NCI-H524 treated with DMSO at 0.1 percent for 48 hours (cell line): ENCODE data around the gene WNT11.

ENCODE experiments used
- DNase-seq: peaks from one replicate; lab custom pipeline; 2025; lab: John Stamatoyannopoulos, UW

The WNT11 gene

GRCh38 chr11:76237914-76238313, 31.6 kb upstream of the WNT11 start:
- DNase-seq: no peak

DNA sequence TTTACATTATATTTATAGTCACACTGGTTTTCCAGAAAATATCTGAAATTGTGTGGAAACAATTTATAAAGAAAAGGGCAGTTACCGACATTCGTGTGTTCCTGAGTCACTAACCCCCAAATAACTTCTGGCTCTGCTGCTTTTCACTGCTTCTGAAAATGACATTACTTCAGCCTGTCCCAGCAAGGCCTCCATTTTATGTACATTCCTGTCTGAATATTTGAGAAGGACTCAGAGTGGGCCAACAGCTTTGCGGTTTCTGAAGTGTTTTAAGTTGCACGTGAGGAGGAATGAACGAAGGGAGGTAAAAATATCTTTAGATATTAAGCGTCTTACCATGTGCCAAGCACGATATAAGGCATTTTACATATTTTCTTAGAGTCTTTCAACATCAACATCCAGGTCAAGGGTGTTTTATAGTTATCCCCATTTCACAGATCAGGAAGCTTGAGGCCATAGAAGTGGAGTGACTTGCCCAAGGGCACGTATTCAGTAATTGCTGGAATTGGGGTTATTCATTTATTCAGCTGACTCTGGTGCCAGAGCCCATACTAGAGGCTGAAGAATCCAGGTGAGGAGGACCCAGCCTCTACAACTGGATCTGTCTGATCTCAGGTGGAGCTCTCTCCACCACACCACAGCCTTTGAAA, 30.8 kb upstream of the WNT11 start:
- DNase-seq: no peak

DNA sequence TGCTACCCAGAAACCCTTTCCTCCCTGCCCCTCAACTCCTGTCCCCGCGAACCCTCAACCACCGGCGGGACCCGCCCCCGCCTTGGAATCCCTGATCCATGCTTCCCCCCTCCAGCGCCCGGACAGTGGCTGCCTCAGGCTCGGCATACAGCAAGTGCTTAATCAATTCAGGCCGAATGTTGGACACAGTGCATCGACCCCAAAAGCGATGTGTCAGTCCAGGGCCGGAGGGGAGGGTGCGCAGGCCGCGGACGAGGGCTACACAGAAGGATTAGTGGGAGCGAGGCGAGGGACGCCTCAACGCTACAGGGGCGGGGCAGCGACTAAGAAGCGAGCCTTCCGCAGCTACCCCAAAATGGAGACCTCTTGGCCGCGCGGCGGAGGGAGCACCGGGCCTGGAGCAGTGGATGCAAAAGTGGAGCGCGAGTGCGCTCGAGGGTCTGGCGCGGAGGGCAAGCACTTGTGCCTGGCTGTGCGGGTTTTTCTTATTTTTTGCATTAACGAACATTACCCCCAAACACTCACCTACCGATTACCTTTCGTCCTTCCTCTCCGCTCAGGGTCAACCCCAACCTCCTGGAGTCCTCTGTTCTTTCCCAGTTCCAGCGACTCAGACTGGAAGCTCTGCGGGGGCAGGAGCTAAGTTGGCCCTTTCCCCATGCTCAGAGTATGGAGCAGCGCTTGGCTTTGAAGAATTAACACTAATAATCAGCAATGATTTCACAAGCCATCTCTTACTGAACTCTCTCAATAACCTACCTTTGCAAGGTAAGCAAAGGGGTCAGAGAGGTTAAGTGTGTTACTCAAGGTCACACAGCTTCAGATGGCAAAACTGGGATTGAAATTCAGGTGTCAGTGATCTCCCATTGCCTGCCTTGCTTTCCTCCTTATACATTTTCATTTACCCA, 30.0 kb upstream of the WNT11 start:
- no peak for DNase-seq

DNA sequence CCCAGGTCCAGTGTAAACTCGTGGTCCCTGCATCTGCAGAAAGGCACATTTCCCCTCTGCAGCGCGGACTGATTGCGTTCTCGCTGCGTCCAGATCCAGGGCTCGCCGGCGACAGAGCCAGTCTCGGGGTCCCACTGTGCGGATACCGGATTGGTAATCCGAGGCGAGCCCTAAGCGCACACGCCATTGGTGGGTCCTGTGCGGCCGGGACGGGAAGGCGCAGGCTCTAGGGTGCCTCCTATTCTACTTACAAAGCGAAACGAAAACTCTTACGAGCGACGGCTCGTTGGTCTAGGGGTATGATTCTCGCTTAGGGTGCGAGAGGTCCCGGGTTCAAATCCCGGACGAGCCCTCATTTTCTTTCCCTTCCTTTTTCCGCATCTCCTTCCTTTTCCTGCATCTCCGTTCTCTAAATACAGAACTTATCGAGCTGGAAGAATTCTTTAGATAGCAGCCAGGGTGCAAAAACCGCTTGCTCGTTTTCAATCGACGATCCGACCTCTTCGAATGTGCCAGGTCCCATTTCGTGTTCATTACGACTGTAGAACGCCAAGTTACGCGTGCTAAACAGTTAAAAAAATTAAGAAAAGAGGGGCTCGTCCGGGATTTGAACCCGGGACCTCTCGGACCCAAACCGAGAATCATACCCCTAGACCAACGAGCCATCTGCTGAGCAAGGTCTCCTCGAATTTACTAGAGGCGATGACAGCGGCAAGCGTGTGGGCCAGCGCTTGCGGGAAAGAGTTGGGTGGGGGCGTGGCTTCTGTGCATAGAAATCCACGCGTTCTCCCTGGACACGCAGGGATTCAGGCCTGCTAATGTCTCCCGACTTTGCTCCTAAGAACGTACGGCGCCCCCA, 29.2 kb upstream of the WNT11 start:
- peak; percentile 83 for DNase-seq

DNA sequence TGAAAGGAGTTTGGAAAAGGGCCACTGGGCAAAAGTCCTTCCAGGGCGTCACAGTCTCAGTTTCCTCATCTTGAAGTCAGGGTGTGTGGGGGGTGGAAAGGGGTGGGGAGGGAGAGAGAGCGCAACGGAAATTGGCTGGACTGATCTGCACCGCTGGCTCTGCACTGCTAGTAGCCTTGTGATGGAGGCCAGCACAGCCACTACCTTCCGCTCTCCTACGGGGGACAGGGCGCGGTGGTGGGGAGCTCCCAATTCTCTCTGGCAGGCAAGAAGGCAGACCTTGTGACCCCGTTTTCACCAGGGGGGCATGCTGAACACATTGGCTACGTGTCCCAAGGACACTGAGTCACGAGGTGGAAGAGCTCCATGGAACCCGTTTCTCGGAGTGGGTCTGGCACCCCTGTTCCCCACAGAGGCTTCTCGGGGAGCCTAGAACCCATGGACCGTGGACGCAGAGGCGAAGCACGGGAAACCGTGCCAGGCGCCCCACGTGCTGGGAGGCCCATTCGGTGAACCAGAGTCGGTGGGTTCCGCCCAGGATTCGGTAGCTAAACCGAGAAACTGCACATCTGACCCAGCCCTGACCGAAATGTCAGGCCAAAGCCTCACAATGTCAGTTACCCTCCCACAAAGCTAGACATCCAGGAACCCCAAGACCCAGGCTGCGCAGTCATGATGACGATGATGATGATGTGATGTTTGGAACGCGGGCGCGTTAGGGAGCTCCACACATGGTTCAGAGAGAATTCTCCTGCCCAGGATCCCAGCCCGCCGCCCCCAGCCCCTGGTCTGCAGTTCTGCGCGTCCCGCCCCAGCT, 28.3 kb upstream of the WNT11 start:
- no peak for DNase-seq

- no peak for DNase-seq
These were observed 27.7 kb upstream of the WNT11 start for GRCh38 chr11:76234021-76234415.

DNA sequence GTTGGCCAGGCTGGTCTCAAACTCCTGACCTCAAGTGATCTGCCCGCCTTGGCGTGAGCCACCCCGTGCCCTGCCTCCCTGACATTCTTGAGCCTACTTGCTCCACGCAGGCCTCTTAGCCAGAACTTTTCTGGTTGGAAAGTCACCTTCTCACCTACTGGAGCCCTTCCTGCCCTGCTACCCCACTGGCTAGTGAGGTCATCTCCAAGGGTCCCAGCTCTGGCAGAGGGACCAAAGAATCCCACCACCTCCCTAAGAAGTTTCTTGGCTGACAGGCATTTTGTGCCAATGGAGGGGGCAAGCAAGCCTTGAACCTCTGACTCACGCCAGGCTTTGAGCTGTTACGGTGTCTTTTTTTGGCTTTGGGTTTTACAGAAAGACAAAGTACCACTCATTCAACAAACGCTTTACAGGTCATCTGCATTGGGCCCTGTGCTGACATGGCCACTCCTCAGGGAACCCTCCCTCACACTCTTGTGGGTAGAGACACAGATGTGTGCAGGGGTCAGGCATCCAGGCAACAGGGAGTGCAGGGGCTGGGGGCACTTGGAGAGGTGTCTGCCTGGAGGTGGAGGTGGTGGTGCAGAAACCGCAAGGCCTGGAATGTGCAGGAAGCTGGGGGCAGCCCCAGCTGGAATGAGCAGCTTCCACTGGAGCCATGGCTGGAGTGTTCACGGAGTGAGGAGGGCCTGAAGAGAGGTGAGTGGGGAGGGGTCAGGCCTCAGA, 27.1 kb upstream of the WNT11 start:
- no peak for DNase-seq

GRCh38 chr11:76232026-76232665, 25.8 kb upstream of the WNT11 start:
- no peak for DNase-seq

DNA sequence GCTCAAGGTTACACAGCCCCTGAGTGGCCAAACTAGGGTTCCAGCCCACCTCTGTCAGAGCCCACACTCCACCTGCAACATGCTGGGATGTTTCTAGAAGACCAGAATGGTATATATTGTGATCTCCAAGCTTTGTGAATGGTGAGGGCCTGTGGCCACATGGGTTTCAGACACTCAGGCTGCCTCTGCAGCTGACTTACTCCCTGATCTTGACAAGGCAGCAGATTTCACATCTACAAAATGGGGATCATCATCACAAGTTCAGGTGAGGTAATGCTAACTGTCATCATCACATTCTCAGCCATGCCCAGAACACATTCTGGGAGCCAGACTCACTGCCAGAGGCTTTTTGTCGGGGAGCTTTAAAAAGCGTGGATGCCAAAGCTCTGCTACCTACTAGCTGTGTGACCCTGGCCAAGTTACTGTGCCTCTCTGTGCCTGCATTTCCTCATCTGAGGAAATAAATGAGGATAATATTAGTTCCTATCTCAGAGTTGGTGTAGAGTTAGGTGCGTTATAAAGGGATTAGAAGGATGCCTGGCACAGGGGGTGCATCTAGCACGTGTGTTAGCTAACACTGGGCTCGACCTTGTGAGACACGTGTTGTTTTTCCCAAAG, 24.9 kb upstream of the WNT11 start:
- DNase-seq: no peak

DNA sequence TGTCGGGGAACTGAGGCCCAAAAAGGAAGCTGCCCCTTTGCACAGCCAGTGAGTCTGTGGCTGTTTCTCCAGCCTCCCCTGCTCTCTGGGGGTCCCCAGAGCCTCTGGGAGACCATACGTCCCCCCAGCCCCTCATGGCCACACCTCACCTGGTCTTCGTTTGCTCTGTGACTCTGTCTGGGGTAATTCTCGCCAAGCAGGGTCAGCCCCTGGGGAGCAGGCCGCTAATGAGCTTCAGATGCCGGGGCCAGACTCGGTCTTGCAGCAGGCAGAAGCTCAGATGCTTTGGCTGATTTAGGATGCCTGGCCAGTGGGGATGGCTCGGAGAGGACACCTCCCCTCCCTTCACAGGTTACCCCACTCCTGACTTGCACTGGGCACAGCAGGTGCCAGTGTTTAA, 24.1 kb upstream of the WNT11 start:
- DNase-seq: no peak

DNA sequence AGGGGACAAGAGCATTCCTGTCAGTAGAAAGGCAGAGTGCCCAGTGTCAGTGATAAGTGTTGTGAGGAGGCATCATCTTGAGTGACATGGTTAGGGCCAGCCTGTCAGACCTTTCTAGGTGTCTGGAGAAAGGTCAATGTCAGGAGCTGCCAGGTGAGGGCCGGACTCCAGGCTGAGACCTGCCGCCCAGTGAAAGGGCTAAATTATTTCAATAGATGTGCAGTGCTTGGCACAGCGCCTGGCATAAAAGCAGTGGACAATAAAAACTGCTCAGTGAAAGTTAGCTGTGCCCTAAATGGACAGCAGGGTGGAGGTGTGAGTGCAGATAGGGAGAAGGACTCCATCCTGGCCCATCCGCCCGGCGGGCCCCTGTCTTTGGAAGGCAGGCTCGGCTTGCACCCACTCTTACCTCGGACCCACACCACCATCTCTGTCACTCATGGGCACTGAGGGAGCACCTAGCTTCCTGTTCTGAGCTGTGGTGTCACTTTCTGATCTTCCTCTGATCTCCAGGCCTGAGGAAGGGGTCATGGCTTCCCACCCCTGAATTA, 23.5 kb upstream of the WNT11 start:
- no peak for DNase-seq

DNA sequence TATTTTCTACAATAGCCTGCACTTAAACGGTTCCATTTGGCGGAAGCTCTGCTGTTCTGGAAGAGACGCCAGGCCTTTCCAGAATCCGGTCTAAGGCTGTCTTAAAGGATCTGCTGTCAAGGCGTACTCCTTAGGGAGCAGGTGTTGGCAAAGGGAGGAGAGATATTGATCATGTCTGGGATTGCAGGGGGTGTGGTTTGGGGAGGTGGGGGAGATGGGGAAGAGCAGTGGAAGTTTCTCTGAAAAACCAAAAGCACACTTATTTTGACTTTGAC, 22.5 kb upstream of the WNT11 start:
- DNase-seq: no peak

DNA sequence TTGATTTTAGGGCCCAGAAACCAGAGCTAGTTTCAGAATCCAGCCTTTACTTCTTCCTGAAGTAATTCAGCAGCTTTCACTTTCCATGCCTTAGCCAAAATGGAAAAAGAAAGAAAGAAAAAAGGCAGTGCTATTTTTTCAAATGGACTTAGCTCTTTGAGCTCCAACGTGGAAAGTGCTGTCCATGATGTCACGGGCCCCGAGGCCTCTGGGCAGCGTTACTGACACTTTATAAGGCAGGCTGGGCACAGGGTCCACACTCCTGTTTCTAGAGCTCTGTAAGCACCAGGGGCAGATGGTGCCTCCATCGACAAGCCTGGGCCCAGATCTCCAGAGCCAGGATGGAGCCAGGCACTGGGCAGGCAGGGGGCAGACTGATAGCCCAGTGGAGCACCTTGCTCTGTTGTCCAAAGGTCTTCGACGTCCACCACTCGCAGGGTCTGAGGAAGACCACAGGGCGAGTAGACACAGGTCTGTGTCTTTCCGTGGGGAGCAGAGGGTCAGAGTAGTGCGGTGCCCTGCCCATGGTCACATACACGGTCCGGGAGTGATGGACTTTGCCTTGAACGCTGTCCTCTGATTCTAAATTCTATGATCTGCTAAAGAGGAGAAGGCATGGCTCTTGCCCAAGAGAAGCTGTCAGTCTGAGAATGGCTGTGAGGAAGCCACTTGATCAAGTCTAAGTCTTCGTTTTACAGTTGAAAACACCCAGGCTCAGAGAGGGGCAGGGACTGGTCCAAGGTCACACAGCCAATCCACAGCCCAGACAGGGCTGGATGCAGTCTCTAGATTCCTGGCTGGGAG, 22.0 kb upstream of the WNT11 start:
- DNase-seq: no peak

DNA sequence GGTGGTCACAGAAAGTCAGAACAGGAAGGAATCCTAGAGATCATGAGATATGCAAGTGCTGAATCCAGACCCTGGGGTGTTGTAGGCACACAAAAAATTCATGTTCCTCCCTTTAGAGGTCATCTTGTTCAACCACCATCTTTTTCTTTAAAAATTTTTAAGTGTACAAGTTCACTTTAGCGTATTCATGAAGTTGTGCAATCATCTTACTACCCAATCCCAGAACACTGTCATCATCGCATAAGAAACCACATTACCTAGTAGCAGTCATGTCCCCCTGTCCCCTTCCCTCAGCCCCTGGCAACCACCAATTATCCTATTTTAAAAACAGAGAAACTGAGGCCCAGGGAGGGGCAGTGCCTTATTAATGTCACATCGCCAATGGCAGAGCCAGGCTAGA, 20.3 kb upstream of the WNT11 start:
- DNase-seq: no peak

GRCh38 chr11:76225122-76225611, 18.9 kb upstream of the WNT11 start:
- no peak for DNase-seq

DNA sequence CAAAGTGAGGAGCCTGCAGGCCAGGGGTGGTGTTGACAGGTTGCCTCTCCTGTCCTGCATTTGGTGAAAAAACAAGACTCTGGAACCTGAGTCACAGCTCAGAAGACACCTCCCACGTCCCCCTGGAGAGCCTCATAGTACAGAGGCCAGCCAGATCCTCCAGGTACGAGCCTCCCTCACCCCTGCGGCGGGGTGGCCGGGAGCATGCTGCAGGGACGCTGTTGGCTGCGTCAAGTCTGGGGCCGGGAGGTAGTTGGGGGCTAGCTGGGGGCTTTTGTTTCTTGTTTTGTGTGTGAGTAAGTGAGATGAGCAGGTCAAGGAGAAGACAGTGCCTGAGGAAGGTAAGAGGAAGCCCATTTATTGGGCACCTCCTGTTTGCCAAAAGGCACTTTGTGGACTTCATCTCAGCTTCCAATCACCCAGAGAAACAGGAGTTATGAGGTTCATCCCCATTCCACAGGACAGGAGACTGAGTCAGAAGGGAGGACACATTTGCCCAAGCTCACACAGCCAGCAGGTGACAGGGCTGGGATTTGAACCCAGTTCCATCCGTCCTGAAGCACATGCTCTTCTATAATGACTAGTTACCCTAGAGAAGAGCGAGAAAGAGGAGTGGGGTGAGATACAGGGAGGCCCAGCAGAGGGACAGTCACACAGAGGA, 18.3 kb upstream of the WNT11 start:
- DNase-seq: no peak

DNA sequence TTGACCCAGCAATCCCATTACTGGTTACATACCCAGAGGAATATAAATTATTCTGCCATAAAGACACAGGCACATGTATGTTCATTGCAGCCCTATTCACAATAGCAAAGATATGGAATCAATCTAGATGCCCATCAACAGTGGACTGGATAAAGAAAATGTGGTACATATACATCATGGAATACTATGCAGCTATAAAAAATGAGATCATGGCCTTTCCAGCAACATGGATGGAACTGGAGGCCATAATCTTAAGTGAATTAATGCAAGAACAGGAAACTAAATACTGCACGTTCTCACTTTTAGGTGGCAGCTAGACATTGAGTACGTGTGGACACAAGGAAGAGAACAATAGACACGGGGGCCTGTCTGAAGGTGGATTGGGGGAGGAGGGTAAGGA, 15.1 kb upstream of the WNT11 start:
- no peak for DNase-seq

DNA sequence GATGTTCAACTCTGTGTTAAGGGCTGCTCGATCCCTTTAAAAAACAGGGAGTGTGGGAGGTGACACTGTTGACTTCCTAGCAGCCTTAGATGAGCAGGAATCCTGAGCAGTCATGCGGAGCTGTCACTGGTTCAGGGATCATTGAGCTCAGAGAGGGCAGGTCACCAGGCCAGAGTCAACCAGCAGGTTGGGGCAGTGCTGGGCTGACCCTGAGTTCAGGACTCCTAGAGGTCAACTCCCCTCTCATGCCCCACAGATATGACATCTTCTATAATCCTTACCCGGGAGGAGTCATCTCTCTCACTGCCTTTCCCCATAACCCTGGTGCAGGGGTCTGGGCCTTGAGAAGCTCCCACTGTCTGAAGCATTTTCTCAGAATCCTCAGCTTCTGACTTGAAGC, 12.9 kb upstream of the WNT11 start:
- no peak for DNase-seq
